ENCODE results near the gene SIX2. TPM values are rescaled to one million over a fixed set of nuclear protein-coding genes. Genes with fewer than 3 reads are reported as not detected.

The SIX2 gene
- polyA plus RNA-seq, 1 donor (not counting 4 experiments of a cell fraction or from before 2014, with no cell fraction given) = not detected

DNA sequence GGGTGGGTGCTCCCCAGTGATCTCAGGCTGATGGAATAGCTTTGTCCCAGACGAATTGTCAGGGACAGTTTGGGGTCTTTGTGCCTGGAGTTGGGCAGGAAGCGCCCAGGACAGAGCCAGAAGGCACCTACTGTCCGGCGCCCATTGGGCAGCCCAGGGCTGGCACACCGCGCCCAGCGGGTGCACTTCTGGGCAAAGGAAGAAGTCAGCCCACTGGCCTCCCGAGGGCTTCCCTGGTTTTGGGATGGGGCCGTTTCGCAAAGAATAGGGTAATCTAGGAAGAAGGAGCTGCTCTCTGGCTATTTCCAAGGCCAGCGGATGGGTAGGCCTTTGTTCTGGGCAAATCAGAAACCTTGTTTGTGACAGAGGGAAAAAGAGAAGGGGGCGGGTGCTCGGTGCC, 3.5 kb upstream of the SIX2 start:
- Histone ChIP-seq H4K20me1 (ENCODE audit: control insufficient read depth, extremely low read depth, insufficient read depth, low read length) (peaks cover 2% of the 10 kb centered on the region), H3K4me3 (ENCODE audit: control insufficient read depth in 2 of 3, extremely low read depth in 1 of 3, insufficient read depth in 2 of 3, low read depth in 1 of 3, low read length in 3 of 3) (no peak overlapping the region), H3K27me3 (ENCODE audit: control insufficient read depth, extremely low read depth, insufficient read depth, low read length) (peaks cover 96% of the 10 kb centered on the region), H3K9ac (ENCODE audit: control insufficient read depth, extremely low read depth, insufficient read depth, low read length) (no peak overlapping the region), H3K9me1 (ENCODE audit: control insufficient read depth, extremely low read depth, insufficient read depth, low read length) (no peaks in the 10 kb centered on the region), H3K4me2 (ENCODE audit: control insufficient read depth, extremely low read depth, insufficient read depth, low read depth, low read length) (no peak overlapping the region), H3K9me3 (ENCODE audit: control insufficient read depth, low read depth, low read length) (no peaks in the 10 kb centered on the region), H3K27ac (ENCODE audit: control insufficient read depth, insufficient read depth, low read length) (no peak overlapping the region), H3K79me2 (ENCODE audit: control insufficient read depth, insufficient read depth, low read length) (no peaks in the 10 kb centered on the region), H2AFZ (ENCODE audit: control insufficient read depth, low read length) (no peak overlapping the region), H3K36me3 (ENCODE audit: control insufficient read depth in 2 of 2, extremely low read depth in 1 of 2, insufficient read depth in 2 of 2, low read length in 2 of 2) (no peaks in the 10 kb centered on the region), H3K4me1 (ENCODE audit: control insufficient read depth, extremely low read depth, insufficient read depth, low read length) (peaks cover 13% of the 10 kb centered on the region)
- TF ChIP-seq, protein P1, sequence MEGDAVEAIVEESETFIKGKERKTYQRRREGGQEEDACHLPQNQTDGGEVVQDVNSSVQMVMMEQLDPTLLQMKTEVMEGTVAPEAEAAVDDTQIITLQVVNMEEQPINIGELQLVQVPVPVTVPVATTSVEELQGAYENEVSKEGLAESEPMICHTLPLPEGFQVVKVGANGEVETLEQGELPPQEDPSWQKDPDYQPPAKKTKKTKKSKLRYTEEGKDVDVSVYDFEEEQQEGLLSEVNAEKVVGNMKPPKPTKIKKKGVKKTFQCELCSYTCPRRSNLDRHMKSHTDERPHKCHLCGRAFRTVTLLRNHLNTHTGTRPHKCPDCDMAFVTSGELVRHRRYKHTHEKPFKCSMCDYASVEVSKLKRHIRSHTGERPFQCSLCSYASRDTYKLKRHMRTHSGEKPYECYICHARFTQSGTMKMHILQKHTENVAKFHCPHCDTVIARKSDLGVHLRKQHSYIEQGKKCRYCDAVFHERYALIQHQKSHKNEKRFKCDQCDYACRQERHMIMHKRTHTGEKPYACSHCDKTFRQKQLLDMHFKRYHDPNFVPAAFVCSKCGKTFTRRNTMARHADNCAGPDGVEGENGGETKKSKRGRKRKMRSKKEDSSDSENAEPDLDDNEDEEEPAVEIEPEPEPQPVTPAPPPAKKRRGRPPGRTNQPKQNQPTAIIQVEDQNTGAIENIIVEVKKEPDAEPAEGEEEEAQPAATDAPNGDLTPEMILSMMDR (optimal IDR thresholded peaks at IDR 0.05 in 1 of 3, IDR thresholded peaks at IDR 0.05 in 1 of 3, conservative IDR thresholded peaks at IDR 0.05 in 1 of 3; ENCODE audit: extremely low read depth in 1 of 3, insufficient read depth in 2 of 3, low read length in 3 of 3) = no peak
- TF ChIP-seq EZH2 (IDR thresholded peaks at IDR 0.05; ENCODE audit: low read length) = no peak
- DNase-seq (ENCODE audit: low read depth, low spot score) (no peak), FAIRE-seq (no peak)
- dilution Hi-C loops (cut with MboI; ENCODE audit: extremely low pct_ligation_motif_present, low sequenced_read_pairs) = no loop called here

DNA sequence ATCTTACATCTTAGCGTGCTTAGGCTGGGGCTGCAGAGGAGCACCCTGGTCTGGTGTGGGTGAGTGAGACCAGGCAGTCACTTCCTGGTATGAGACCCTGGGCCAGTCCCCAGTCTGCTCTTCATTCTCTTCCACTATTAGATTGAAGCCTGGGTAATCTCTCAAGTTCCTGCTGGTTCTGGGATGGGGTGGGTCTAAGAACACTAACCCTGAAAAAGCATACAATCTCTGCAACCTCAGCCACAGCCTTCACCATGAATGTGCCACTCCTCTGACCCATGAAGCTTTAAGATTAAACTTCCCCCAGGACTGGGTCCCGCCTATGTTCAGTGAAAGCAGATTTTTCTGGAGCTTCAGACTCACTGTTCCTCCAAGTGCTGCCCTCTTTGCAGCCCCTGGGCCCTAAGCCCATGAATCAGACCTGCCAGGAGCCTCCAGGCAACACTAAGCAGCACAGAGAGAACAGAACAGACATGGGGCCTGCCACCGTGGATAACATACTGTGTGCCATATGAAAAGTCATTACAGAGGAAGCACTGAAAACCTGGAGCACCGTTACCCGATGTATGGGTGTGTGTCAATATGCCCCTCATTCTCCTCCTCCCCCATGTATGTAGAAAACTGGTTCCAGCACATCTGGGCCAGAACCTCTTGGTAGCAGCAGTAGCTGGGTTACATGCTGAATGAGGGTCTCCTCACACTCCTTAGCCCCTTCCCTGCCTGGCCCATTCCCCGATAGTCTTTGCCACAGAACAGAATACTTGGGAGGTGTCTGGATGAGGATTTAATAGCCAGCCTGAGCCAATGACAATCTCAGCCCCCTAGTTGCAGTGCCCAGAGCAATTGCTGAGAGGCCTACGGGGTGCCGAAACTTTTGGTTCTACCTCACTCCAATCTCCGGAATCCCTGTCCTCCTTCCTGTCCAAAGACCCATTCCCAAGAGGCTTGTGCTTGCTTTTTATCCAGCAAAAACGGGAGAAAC, 2.7 kb upstream of the SIX2 start:
- H3K4me2 ChIP-seq (ENCODE audit: control insufficient read depth, extremely low read depth, insufficient read depth, low read depth, low read length) = no peak overlapping the region
- no peaks in the 10 kb centered on the region for H3K36me3 ChIP-seq (ENCODE audit: control insufficient read depth in 2 of 2, extremely low read depth in 1 of 2, insufficient read depth in 2 of 2, low read length in 2 of 2)
- H3K79me2 ChIP-seq (ENCODE audit: control insufficient read depth, insufficient read depth, low read length) = no peaks in the 10 kb centered on the region
- peaks cover 2% of the 10 kb centered on the region for H4K20me1 ChIP-seq (ENCODE audit: control insufficient read depth, extremely low read depth, insufficient read depth, low read length)
- H3K9me3 ChIP-seq (ENCODE audit: control insufficient read depth, low read depth, low read length) = no peaks in the 10 kb centered on the region
- FAIRE-seq (no peak), DNase-seq (ENCODE audit: low read depth, low spot score) (no peak)
- H2AFZ ChIP-seq (ENCODE audit: control insufficient read depth, low read length) = no peak overlapping the region
- H3K4me1 ChIP-seq (ENCODE audit: control insufficient read depth, extremely low read depth, insufficient read depth, low read length) = peaks cover 13% of the 10 kb centered on the region
- H3K27ac ChIP-seq (ENCODE audit: control insufficient read depth, insufficient read depth, low read length) = no peak overlapping the region
- H3K9me1 ChIP-seq (ENCODE audit: control insufficient read depth, extremely low read depth, insufficient read depth, low read length) = no peaks in the 10 kb centered on the region
- H3K4me3 ChIP-seq (ENCODE audit: control insufficient read depth in 2 of 3, extremely low read depth in 1 of 3, insufficient read depth in 2 of 3, low read depth in 1 of 3, low read length in 3 of 3) = no peak overlapping the region
- H3K27me3 ChIP-seq (ENCODE audit: control insufficient read depth, extremely low read depth, insufficient read depth, low read length) = peaks cover 96% of the 10 kb centered on the region
- no peak overlapping the region for H3K9ac ChIP-seq (ENCODE audit: control insufficient read depth, extremely low read depth, insufficient read depth, low read length)
- TF ChIP-seq, protein P1 (optimal IDR thresholded peaks at IDR 0.05 in 1 of 3, IDR thresholded peaks at IDR 0.05 in 1 of 3, conservative IDR thresholded peaks at IDR 0.05 in 1 of 3; ENCODE audit: extremely low read depth in 1 of 3, insufficient read depth in 2 of 3, low read length in 3 of 3) = no peak
- TF ChIP-seq EZH2 (IDR thresholded peaks at IDR 0.05; ENCODE audit: low read length) = no peak
- dilution Hi-C loops (cut with MboI; ENCODE audit: extremely low pct_ligation_motif_present, low sequenced_read_pairs) = no loop called here

Measured in keratinocyte (primary cell).